WTC11 (cell line): ENCODE results near the gene EHMT1. TPM values are rescaled to one million over a fixed set of nuclear protein-coding genes. Genes with fewer than 3 reads are reported as not detected.

ENCODE experiments used
- ATAC-seq: fragments of 200-7000 bp; cut with Tn5 transposase; 2 replicates; pipeline ENCODE4 v1.10.0; 2021; ENCODE audit warnings: mild to moderate bottlenecking, moderate library complexity
- CTCF ChIA-PET: fragments of 300-600 bp; sonication (Branson Sonifier 250); formaldehyde crosslinking; loops from one replicate; lab custom pipeline; 2021; ENCODE audit warnings: antibody characterized with exemption; lab: Charles Lee
- POLR2A ChIA-PET: fragments of 350-600 bp; sonication (Branson Sonifier 250); formaldehyde crosslinking; loops from one replicate; lab custom pipeline; 2021; ENCODE audit warnings: antibody characterized with exemption; lab: Charles Lee
- DNase-seq: peaks from one replicate; pipeline ENCODE4 v3.0.0; 2021; ENCODE audit warnings: low spot score
- H3K27ac Mint-ChIP-seq: 2 replicates; pipeline ENCODE4 v1.8.0; 2021; ENCODE audit warnings: mixed read lengths
- H3K27me3 Mint-ChIP-seq: 2 replicates; pipeline ENCODE4 v1.8.0; 2021; ENCODE audit warnings: low read depth, mild to moderate bottlenecking, moderate library complexity, mixed read lengths
- H3K36me3 Mint-ChIP-seq: 2 replicates; pipeline ENCODE4 v1.8.0; 2021; ENCODE audit warnings: mixed read lengths
- H3K4me1 Mint-ChIP-seq: 2 replicates; pipeline ENCODE4 v1.8.0; 2022; ENCODE audit warnings: mixed read lengths
- H3K4me3 Mint-ChIP-seq: 2 replicates; pipeline ENCODE4 v1.8.0; 2021; ENCODE audit warnings: mild to moderate bottlenecking, moderate library complexity, mixed read lengths
- H3K9me3 Mint-ChIP-seq: 2 replicates; pipeline ENCODE4 v1.8.0; 2021; ENCODE audit warnings: mixed read lengths
- AFF4 ChIP-seq: sonication (generic); formaldehyde crosslinking; IDR thresholded peaks from 2 replicates; pipeline ENCODE4 v1.8.1; 2023; ENCODE audit warnings: mild to moderate bottlenecking, missing genetic modification reagents, borderline replicate concordance
- CREB1 ChIP-seq: sonication (generic); formaldehyde crosslinking; IDR thresholded peaks from 2 replicates; pipeline ENCODE4 v1.8.0; 2023; ENCODE audit warnings: mild to moderate bottlenecking, missing genetic modification reagents
- GABPB1 ChIP-seq: sonication (generic); formaldehyde crosslinking; IDR thresholded peaks from 2 replicates; pipeline ENCODE4 v1.8.1; 2023; ENCODE audit warnings: mild to moderate bottlenecking, missing genetic modification reagents
- IRF1 ChIP-seq: sonication (generic); formaldehyde crosslinking; IDR thresholded peaks from 2 replicates; pipeline ENCODE4 v1.8.0; 2023; ENCODE audit warnings: missing genetic modification reagents
- JUN ChIP-seq: sonication (generic); formaldehyde crosslinking; IDR thresholded peaks from 2 replicates; pipeline ENCODE4 v1.8.0; 2023; ENCODE audit warnings: mild to moderate bottlenecking, missing genetic modification reagents
- KAT7 ChIP-seq: sonication (generic); formaldehyde crosslinking; IDR thresholded peaks from 2 replicates; pipeline ENCODE4 v1.8.1; 2023; ENCODE audit warnings: missing genetic modification reagents, mild to moderate bottlenecking, borderline replicate concordance
- NR1H2 ChIP-seq: sonication (generic); formaldehyde crosslinking; IDR thresholded peaks from 2 replicates; pipeline ENCODE4 v1.9.0; 2021; ENCODE audit warnings: mild to moderate bottlenecking, moderate library complexity, missing genetic modification reagents
- PRRX2 ChIP-seq: fragments of 250-450 bp; sonication (Bioruptor Pico); IDR thresholded peaks from 2 replicates; pipeline ENCODE4 v1.8.0; 2021; ENCODE audit warnings: mild to moderate bottlenecking
- RORB ChIP-seq: fragments of 250-450 bp; sonication (Bioruptor Pico); IDR thresholded peaks from 2 replicates; pipeline ENCODE4 v1.9.0; 2021; ENCODE audit warnings: mild to moderate bottlenecking
- TEAD4 ChIP-seq: sonication (generic); formaldehyde crosslinking; IDR thresholded peaks from 2 replicates; pipeline ENCODE4 v1.8.0; 2022; ENCODE audit warnings: mild to moderate bottlenecking, missing genetic modification reagents
- ZNF532 ChIP-seq: fragments of 250-450 bp; sonication (Bioruptor Pico); IDR thresholded peaks from 2 replicates; pipeline ENCODE4 v1.9.0; 2021; ENCODE audit warnings: mild to moderate bottlenecking, borderline replicate concordance
- total RNA-seq: library from RNA; stranded (reverse); gene quantifications from 3 replicates; pipeline ENCODE4 v1.2.3, GENCODE V29; 2021

EHMT1 gene
- total RNA-seq, 1 experiment from 2014 or later: 170 TPM

GRCh38 chr9:137630679-137631078 lies 11.9 kb downstream of the EHMT1 start:
- H3K9me3 Mint-ChIP-seq: no peaks in the 10 kb centered on the region
- DNase-seq (no peak), ATAC-seq (no peak)
- no peak overlapping the region for H3K4me3 Mint-ChIP-seq
- TF ChIP-seq JUN: no peak
- H3K27ac Mint-ChIP-seq: peak overlapping the region; percentile 5; the same call in 1 of the 2 replicates
- H3K4me1 Mint-ChIP-seq: peaks cover 50% of the 10 kb centered on the region
- no peaks in the 10 kb centered on the region for H3K36me3 Mint-ChIP-seq
- POLR2A ChIA-PET: no interaction called here
- H3K27me3 Mint-ChIP-seq: no peaks in the 10 kb centered on the region
- CTCF ChIA-PET: no interaction called here

- peaks cover 48% of the 10 kb centered on the region for H3K4me1 Mint-ChIP-seq
- H3K27ac Mint-ChIP-seq: peak overlapping the region; percentile 88
- TF ChIP-seq GABPB1: no peak
- TF ChIP-seq CREB1 (CRISPR knock-in tag): no peak
- TF ChIP-seq TEAD4 (CRISPR knock-in tag): no peak
- TF ChIP-seq PRRX2: no peak
- no peak for TF ChIP-seq KAT7 (CRISPR knock-in tag)
- TF ChIP-seq IRF1 (CRISPR knock-in tag): no peak
- TF ChIP-seq ZNF532 (CRISPR knock-in tag): no peak
- no peak for TF ChIP-seq NR1H2 (CRISPR knock-in tag)
- TF ChIP-seq RORB (CRISPR knock-in tag): no peak
- TF ChIP-seq AFF4 (CRISPR knock-in tag): no peak
- TF ChIP-seq, all 79 proteins: peak for 0
- DNase-seq: no peak
- POLR2A ChIA-PET: no interaction called here
- Mint-ChIP-seq H3K27me3 (no peaks in the 10 kb centered on the region), H3K36me3 (peaks cover 3% of the 10 kb centered on the region; the same call in 1 of the 2 replicates), H3K4me3 (no peak overlapping the region), H3K9me3 (no peaks in the 10 kb centered on the region)
- CTCF ChIA-PET: interaction anchor here (1.6 to 1.9 kb wide), 2 partner anchors 42 to 64 kb away, joined by 5 read pairs; no protein-coding TSS in a partner anchor
- ATAC-seq: no peak
Observed at GRCh38 chr9:137631345-137632229, 12.8 kb downstream of the EHMT1 start.
